GM18511 (cell line): Measurements from ENCODE around the gene ENTPD2.

ENCODE experiments used
- ATAC-seq: cut with Tn5 transposase; IDR thresholded peaks from one replicate; pipeline ENCODE4 v1.9.1; 2021; ENCODE audit warnings: mild to moderate bottlenecking, moderate library complexity; ENCODE audit not compliant: unreplicated experiment

Gene ENTPD2

GRCh38 chr9:137080260-137081122 is 26.6 kb upstream of the ENTPD2 start:
- no peak for ATAC-seq

- no peak for ATAC-seq
Observed at GRCh38 chr9:137079401-137079787, 25.5 kb upstream of the ENTPD2 start.

GRCh38 chr9:137078701-137079400 is 25.0 kb upstream of the ENTPD2 start:
- ATAC-seq = no peak

- ATAC-seq = no peak
Observed at GRCh38 chr9:137077758-137078693, 24.2 kb upstream of the ENTPD2 start.

GRCh38 chr9:137077010-137077747 is 23.3 kb upstream of the ENTPD2 start, which contains the start of gene UAP1L1:
UAP1L1 (plus strand) TSS chr9:137077517; CDS start chr9:137077533, 16 bp downstream.
- no peak for ATAC-seq

- ATAC-seq = no peak
Observed at GRCh38 chr9:137076636-137077009, 22.8 kb upstream of the ENTPD2 start.

GRCh38 chr9:137075275-137075775 is 21.5 kb upstream of the ENTPD2 start:
- no peak for ATAC-seq

GRCh38 chr9:137074657-137075274 is 20.9 kb upstream of the ENTPD2 start:
- no peak for ATAC-seq

- ATAC-seq = no peak
Observed at GRCh38 chr9:137073992-137074399, 20.1 kb upstream of the ENTPD2 start.

GRCh38 chr9:137071282-137071681 is 17.4 kb upstream of the ENTPD2 start:
- no peak for ATAC-seq

- peak; percentile 9 for ATAC-seq
Observed at GRCh38 chr9:137070906-137071275, 17.0 kb upstream of the ENTPD2 start.

- peak; percentile 77 for ATAC-seq
Observed at GRCh38 chr9:137070201-137070905, 16.5 kb upstream of the ENTPD2 start, which contains the start of gene SAPCD2. SAPCD2 (minus strand) TSS chr9:137070557; CDS start chr9:137070460, 97 bp downstream.

- ATAC-seq = no peak
Observed at GRCh38 chr9:137069508-137070091, 15.7 kb upstream of the ENTPD2 start.

- ATAC-seq = no peak
Observed at GRCh38 chr9:137068539-137069507, 15.0 kb upstream of the ENTPD2 start.

- peak; percentile 54 for ATAC-seq
Observed at GRCh38 chr9:137067860-137068538, 14.1 kb upstream of the ENTPD2 start.

- no peak for ATAC-seq
Observed at GRCh38 chr9:137066096-137066861, 12.4 kb upstream of the ENTPD2 start.
